SHP77 treated with DMSO at 0.1 percent for 48 hours (cell line): Measurements from ENCODE around the gene MYO10.
A peak's percentile ranks its signal among the peaks of the same experiment; 100 is the strongest.

ENCODE experiments used
- DNase-seq: peaks from one replicate; lab custom pipeline; 2025; lab: John Stamatoyannopoulos, UW

The MYO10 gene

DNA sequence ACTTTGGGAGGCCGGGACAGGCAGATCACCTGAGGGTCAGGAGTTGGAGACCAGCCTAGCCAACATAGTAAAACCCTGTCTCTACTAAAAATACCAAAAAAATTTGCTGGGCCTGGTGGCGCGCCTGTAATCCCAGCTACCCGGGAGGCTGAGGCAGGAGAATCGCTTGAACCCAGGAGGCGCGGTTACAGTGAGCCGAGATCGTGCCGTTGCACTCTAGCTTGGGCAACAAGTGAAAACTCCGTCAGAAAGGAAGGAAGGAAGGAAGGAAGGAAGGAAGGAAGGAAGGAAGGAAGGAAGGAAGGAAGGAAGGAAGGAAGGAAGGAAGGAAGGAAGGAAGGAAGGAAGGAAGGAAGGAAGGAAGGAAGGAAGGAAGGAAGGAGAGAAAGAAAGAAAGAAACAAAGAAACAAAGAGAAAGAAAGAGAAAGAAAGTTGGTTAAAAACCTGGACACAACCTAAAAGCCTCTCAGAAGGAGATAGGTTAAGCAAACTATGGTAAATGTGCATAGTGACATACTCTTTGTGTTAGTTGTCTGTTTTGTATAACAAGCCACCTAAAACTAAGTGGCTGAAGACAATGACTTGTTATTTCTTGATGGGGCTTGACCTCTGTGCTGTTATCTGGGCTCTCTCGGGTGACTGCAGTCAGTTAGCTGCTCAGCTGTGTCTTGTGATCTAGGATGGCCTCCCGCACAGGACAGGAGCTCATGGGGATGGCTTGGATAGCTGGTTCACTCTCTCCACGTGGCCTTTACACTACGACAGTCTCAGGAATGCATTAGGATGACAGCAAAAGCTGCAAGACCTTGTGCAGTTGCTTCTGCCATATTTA is 8.0 kb upstream of the MYO10 start:
- DNase-seq, result no peak

GRCh38 chr5:16937503-16938161 is 1.5 kb upstream of the MYO10 start:
- no peak for DNase-seq

DNA sequence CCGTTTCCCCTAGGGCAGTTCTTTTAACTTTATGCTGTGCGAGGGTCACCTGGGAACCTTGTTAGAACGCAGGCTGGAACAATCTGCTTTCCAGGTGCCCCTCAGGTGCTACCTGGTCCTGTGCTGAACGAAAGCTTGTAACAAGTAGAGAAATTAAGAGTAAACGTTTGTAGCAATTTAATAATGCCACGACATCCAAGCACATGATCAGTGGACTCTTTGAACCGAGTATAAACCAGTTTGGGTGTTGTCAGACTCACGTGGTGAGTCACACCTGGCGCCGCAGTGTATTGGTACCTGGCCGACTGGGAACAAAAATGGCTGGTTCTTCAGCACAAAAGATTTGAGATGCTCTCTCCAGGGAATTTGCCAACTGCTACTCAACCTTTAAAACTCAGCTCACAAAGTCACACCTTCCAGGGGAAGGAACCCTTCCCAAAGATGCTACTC is 926 bp upstream of the MYO10 start:
- no peak for DNase-seq

DNA sequence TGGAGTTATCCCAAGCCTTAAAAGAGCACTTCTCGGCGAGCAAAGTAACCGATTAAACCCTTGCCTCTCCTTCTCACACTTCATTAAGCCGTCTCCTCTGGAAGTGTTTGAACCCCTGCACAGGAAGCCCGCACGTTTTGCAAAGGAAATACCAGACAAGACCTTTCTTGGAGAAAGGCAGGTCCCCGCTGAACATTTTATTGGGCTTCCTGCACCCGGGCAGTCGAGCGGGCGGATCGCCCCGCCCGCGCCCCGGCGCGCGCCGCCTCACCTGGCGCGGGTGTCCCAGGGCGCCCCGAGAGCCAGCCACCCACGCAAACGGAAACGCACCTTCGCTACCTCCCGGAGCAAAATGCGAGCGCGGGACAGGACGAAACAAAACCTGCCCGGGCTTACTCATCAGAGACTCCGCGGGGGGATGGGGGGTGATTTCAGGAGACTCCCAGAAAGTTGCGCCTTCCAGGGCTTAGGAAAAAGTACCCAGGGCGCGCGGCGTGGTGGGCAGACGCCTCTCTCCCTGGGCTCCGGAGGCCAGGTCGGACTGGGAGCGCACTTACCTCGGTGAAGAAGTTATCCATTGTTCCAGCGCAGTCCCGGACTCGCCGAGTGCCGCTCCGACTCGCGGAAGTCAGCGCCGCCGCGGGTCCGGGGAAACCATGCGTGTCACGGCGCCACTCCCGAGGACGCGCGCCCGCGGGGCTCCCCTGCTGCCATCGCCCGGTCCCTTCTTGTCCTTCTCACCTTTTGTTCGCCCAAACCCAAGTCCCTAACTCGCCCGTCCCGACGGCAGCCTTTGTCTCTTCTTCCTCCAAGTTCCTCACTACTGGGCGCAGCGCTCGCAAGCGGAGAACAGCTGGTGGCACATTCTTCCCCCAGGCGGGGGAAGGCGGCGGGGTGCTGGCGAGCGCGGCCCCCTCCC is 598 bp downstream of the MYO10 start:
- no peak for DNase-seq

- no peak for DNase-seq
These were observed 1.4 kb downstream of the MYO10 start for GRCh38 chr5:16934677-16935153.

DNA sequence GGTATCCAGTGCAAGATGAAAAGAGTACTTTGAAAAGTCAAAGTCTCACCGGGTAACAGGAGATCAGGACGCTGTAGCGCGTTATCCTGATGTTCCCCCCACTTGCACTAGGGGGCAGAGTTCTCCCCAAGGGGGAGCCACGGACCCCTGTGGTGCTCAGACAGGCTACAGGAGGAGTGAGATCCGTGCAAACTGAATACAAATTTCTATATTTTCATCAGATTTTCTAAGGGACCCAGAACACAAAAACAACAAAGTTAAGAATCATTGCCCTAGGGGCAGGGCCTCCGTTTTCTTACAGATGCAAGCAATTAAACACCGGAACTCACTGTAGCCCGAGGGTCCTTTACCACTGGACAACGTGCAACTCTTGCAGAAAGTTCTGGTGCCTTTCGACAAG is 2.0 kb downstream of the MYO10 start:
- no peak for DNase-seq

DNA sequence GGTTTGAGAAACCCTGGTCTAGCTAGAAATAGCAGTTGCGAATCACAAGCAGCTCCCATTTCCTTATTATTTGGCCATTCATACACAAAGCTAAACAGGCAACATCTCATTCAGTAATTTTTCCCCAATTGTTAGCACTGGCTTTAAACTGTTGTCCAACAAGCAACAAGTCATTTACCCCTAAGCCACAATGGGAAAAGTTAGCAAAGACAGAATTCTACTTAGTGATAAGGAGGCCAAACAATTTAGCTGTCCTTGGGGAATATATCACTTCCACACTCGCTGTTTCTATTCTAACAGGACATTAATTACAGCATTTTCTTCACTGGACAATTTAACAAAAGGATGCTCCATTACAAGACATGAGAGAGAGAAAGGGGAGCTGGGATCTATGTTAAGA is 2.8 kb downstream of the MYO10 start:
- no peak for DNase-seq

- DNase-seq, result no peak
These were observed 3.7 kb downstream of the MYO10 start for GRCh38 chr5:16932401-16932800.

- peak; percentile 69 for DNase-seq
These were observed 4.6 kb downstream of the MYO10 start for GRCh38 chr5:16931334-16932110.

GRCh38 chr5:16930496-16930895 is 5.6 kb downstream of the MYO10 start:
- DNase-seq, result no peak

DNA sequence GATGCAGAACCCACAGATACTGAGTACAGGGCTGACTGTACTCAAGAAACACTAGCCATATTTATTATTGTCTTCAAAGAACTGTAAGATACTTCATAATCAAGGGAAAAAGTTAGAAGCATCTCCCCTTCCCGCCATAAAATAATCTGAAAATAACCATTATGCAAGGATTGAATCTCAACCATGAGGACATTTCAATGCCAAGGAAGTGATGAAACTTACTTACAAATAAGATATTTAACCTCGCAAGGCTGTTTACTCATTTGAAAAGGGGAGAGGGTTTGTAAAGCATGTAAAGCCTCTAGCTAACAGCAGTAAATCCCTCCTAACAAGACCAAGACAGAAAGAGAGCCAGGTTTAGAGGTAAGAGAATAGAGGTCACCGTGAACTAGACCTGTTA is 6.3 kb downstream of the MYO10 start:
- no peak for DNase-seq

GRCh38 chr5:16929347-16929746 is 6.7 kb downstream of the MYO10 start:
- no peak for DNase-seq

DNA sequence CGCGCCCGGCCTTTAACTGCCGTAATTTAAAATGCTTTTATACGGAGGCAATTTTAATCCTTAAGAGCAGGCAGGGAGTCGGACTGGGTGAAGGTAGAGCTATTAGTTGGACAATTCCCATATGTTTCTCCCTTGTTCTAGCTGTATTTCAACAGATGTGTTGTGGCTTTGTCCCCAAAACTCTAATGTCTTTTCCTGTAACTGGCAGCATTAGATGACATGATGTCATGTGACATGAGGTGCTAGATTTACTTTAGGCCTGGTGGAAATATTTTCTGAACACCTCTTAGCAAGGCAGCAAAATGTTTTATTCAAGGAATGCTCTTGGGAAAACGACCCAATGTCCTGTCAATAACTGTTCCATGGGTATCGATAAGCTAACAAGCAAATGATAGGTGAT is 8.5 kb downstream of the MYO10 start:
- DNase-seq, result no peak

DNA sequence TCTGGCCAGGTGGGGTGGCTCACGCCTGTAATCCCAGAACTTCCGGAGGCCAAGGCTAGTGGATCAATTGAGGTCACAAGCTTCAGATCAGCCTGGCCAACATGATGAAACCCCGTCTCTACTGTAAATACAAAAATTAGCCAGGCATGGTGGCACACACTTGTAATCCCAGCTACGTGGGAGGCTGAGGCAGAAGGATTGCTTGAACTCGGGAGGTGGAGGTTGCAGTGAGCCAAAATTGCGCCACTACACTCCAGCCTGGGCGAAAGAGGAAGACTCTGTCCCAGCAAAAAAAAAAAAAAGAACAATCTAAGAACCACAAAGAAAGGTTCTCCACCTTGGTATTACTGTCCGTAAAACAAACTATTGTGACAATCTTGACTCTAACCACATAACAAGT is 9.7 kb downstream of the MYO10 start:
- no peak for DNase-seq

DNA sequence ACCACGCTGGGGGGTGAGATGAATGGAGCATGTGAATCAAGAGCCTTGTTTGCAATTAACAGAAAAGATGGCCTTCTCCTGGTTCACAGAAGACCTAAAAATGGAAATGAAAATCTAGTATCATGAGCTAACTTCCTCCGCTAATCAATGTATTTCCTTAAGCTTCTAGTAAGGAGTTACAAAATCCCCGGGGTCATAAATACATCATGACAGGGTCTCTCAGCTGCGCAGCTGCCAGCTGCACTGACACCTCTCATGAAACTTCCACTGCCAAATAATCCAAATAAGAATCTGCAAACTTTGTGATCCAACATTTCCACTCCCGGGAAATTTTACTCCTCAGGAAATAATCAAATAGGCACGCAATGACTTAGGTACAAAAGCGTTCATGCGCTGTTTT is 11.9 kb downstream of the MYO10 start:
- no peak for DNase-seq

DNA sequence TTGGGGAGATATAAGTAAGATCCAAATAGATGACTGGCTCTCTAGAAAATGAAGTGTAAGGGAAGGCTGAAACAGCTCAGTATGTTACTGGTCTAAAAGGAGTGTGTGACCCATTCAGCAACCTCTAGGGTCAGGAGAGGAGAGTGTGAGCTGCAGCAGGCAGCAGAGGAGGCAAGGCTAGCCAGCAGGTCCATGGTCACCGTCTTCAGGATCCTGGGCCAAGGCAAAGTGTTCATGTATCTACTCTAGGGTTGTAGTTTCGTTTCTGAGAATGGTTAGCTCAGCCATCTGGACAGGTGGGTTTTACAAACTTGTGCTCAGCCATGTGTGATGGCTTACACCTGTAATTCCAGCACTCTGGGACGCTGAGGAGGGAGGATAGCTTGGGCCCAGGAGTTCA is 13.7 kb downstream of the MYO10 start:
- no peak for DNase-seq

GRCh38 chr5:16921211-16921610 is 14.9 kb downstream of the MYO10 start:
- DNase-seq, result no peak

DNA sequence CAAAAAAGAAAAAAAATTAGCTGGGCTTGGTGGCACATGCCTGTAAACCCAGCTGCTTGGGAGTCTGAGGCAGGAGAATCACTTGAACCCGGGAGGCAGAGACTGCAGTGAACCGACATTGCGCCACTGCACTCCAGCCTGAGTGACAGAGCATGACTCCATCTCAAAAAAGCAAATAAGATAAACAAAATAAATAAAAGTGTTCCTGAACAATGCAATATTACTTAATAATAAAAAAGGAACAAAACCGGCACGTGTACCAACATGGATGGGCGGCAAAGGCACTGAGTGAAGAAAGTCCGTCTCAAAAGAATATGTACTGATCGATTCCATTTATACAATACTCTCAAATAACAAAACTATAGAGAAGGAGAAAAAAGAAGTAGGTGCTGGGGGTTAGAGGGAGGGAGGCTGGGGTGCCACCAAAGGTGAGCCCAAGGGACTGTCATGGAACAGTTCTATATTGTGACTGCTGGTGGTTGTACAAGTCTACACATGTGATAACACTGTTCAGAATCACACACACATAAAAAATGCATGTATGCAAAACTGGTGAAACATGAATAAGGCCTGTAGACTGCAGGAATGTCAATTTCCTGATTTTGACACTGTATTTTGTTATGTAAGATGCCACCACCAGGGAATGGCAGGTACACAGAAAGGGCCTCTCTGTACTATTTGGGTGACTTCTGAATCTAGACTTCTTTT is 15.8 kb downstream of the MYO10 start:
- no peak for DNase-seq

DNA sequence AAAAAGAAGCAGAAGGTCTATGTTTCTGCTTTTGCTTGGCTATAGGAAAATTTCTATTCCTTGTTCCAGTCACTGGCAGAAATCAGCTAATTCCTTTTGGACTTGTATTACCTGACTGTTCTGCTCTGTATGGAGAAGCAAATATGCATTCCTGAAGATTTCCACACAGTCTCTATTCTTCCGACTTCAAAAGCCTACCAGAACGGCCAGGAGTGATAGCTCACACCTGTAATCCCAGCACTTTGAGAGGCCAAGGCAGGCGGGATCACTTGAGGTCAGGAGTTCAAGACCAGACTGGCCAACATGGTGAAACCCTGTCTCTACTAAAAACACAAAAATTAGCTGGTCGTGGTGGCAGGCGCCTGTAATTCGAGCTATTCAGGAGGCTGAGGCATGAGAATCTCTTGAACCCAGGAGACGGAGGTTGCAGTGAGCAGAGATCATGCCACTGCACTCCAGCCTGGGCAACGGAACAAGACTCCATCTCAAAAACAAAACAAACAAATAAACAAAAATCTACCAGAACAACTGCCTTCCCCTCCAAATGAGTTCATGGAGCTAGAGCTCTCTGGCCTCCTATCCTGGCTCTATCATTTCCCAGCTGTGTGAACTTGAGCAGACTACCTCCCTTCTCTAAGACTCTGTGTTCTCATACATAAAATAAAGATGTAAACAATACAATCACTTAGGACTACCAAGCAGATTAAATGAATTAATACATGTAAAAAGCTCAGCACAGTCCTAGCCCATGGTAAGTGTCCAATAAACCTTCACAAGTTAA is 17.0 kb downstream of the MYO10 start:
- no peak for DNase-seq

DNA sequence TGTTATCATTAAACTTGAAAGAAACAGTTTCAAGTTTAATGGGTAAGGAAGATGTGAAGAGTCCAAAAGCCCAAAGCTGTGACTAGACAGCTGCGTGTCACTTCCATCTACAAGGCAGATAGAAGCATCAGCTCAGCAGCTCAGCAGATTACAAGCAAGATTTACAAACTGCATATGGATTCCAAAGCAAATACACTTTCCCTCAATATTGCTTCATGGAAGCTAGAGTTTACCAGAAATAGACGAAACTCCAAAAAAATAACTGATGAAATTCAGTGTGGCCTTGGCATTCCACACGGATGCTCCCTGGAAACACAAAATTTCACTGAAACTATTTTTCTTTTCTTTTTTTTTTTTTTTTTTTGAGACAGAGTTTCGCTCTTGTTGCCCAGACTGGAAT is 17.9 kb downstream of the MYO10 start:
- DNase-seq, result no peak
